Coronary artery (tissue), 2 donors: ENCODE data around the gene TBR1.

Source experiments
- DNase-seq: peaks from one replicate; pipeline ENCODE4 v3.0.0-alpha.2; 2017; ENCODE audit warnings: low spot score
- H3K27ac ChIP-seq, 2 donors: fragments of 200-600 bp; sonication (generic); one replicate each; pipeline ENCODE4 v1.5.1; 2016 to 2019
- H3K4me3 ChIP-seq: fragments of 200-600 bp; sonication (generic); 2 replicates; pipeline ENCODE4 v1.5.1; 2016; ENCODE audit warnings: mild to moderate bottlenecking, moderate library complexity
- TF ChIP-seq, protein P1 (sequence below): fragments of 200-600 bp; sonication (generic); IDR thresholded peaks from one replicate; pipeline ENCODE4 v1.5.1; 2019; ENCODE audit warnings: antibody characterized with exemption

Gene TBR1

DNA sequence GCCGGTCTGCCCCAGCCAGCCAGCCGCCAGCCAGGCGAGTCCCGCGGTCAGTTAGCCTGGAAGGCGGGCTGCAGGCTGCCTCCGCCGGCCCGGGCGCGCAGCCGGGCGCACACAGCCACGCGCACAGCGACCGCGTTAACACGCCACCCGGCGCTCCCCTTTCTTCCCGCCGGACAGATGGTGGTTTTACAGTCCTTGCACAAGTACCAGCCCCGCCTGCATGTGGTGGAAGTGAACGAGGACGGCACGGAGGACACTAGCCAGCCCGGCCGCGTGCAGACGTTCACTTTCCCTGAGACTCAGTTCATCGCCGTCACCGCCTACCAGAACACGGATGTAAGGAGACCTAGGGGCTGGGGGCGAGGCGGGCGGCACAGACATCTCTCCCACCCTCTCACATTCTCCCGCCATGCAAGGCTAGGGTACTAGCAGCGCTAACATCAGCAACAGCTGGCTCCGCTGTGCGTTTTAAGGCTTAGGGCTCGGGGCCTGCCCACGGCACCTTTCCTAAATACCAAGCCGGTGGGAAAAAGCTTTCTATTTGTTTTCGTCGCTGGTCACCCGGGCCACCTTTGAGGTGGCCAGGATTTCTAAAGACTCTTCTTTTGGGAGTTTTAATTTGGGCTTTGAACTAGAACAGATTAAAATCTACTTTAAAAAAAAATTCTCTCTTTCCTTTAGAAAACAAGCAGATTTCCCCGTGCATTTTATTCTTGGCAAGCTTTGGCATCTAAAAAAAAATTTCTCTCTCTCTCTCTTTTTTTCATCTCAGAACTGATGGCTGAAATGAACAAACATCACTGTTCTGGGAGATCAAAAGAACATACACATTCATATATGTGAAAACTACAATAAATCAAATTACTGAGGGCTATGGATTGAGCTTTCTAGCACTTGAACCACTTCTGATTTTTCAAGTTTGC, 2.9 kb downstream of the TBR1 start:
- DNase-seq, result no peak
- TF ChIP-seq, protein P1, sequence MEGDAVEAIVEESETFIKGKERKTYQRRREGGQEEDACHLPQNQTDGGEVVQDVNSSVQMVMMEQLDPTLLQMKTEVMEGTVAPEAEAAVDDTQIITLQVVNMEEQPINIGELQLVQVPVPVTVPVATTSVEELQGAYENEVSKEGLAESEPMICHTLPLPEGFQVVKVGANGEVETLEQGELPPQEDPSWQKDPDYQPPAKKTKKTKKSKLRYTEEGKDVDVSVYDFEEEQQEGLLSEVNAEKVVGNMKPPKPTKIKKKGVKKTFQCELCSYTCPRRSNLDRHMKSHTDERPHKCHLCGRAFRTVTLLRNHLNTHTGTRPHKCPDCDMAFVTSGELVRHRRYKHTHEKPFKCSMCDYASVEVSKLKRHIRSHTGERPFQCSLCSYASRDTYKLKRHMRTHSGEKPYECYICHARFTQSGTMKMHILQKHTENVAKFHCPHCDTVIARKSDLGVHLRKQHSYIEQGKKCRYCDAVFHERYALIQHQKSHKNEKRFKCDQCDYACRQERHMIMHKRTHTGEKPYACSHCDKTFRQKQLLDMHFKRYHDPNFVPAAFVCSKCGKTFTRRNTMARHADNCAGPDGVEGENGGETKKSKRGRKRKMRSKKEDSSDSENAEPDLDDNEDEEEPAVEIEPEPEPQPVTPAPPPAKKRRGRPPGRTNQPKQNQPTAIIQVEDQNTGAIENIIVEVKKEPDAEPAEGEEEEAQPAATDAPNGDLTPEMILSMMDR, result no peak
- H3K27ac ChIP-seq, result no peak overlapping the region
- H3K4me3 ChIP-seq, result peak overlapping the region; percentile 40

DNA sequence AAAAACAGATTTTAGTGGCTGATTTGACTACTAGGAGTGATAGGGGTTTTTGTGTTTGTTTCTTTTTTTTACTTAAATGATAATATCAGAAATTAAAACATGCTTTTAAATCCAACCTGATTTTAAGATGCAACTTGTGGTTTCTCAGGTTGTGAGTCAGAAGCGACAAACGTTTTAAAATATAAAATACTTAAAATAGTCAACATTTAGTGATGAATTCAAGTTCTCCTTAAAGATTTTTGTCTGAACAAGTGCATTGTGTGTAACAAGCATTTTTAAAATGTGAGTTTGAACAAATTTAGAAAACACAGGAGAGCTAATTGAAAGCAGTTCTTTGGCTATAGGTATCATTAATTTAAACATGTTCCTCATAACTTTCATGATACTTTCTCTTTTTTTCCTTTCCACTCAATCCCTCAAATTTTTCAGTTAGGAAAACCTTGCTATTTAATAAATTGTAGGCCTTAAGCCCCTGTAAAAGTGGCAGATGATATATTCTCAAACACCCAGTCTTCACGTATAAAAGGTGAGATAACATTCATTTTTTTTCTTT, 3.6 kb downstream of the TBR1 start:
- H3K4me3 ChIP-seq, result no peak overlapping the region
- no peak overlapping the region for H3K27ac ChIP-seq
- DNase-seq, result no peak

DNA sequence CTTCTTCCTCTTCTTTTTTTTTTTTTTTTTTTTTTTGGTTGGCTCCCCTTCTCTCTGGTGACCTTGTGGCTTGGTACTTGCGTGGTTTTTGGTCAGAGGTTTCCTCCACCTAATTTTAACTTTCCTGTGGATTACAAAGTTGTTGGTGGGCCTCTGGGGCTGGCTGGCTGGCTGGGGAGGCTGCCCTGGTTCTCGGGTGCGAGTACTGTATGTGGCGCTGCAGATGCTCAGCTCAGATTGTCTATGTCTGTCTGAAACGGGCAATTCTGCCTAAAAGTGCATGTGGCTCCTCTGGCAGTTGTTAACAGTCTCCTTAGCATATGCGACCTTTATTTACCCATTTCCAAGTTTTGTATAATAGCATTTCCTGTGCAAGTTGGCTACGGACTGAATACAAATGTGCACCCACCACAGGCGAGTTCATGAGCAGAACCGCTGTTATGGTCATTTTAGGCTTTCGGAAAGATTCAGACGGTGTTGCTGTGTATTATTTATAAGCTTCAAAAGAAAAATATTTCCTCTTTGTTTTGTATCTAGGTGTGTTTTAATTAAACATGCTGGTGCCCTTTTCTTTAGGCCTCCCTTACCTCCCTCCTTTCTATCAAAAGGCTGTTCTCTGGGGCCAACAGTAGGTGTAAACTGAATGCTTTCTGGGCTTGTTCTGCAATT, 4.4 kb downstream of the TBR1 start:
- TF ChIP-seq, protein P1, result no peak
- DNase-seq, result no peak
- H3K4me3 ChIP-seq, result no peak overlapping the region
- no peak overlapping the region for H3K27ac ChIP-seq

More for the DNA sequence above, 3.6 kb downstream of the TBR1 start:
- TF ChIP-seq, protein P1, result no peak

DNA sequence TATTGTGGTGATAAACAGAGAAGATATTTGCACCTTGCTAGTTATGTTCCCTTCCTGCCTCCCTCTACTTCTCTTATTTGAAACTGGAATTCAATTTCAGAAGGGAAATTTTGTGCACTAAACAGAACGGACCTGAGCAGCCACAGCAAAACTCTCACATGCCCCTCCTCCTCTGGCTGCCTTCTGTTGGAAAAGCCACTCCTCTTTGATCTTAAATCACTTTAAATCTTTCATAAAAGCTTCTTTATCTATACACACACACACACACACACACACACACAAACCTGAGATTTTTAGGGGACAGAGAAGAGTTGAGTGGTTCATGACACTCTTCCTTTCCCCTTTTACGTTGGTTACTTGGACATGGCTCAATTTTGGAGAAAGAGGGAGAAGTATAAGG, 5.6 kb downstream of the TBR1 start:
- no peak overlapping the region for H3K4me3 ChIP-seq

DNA sequence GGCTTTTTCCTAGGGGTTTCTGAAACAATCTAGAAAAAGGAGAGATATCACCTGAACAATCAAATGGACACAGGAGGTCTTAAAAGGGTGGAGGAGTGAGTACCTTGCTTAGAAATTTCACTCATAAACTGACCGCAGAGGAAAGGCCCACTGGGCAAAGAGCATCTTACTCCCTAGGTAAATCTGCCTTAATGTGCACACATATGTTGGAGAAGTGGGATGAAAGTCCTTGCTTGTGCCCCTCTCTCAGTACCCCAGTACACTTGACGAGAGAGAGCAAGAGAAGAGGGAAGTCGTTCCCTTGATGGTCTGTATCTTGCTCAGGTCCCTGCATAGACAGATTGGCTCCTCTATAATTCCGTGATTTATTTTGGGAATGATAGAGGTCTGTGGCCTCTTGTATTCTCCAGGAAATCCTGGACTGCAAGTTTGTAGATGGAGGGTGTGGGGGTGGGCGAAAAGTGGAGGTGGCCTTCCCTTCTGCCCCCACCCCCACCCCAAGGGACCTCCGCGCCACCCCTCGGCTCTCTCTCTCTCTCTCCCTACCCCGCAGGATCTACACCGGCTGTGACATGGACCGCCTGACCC, 6.8 kb downstream of the TBR1 start:
- DNase-seq, result no peak
- TF ChIP-seq, protein P1, result no peak
- H3K4me3 ChIP-seq, result peak overlapping the region; percentile 66
- H3K27ac ChIP-seq, result no peak overlapping the region

More for the DNA sequence above, 5.6 kb downstream of the TBR1 start:
- no peak for DNase-seq
- TF ChIP-seq, protein P1, result no peak
- no peak overlapping the region for H3K27ac ChIP-seq

DNA sequence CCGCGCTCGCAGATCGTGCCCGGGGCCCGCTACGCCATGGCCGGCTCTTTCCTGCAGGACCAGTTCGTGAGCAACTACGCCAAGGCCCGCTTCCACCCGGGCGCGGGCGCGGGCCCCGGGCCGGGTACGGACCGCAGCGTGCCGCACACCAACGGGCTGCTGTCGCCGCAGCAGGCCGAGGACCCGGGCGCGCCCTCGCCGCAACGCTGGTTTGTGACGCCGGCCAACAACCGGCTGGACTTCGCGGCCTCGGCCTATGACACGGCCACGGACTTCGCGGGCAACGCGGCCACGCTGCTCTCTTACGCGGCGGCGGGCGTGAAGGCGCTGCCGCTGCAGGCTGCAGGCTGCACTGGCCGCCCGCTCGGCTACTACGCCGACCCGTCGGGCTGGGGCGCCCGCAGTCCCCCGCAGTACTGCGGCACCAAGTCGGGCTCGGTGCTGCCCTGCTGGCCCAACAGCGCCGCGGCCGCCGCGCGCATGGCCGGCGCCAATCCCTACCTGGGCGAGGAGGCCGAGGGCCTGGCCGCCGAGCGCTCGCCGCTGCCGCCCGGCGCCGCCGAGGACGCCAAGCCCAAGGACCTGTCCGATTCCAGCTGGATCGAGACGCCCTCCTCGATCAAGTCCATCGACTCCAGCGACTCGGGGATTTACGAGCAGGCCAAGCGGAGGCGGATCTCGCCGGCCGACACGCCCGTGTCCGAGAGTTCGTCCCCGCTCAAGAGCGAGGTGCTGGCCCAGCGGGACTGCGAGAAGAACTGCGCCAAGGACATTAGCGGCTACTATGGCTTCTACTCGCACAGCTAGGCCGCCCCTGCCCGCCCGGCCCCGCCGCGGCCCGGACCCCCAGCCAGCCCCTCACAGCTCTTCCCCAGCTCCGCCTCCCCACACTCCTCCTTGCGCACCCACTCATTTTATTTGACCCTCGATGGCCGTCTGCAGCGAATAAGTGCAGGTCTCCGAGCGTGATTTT, 7.6 kb downstream of the TBR1 start:
- H3K27ac ChIP-seq, result no peak overlapping the region
- no peak for DNase-seq
- peak overlapping the region; percentile 66 for H3K4me3 ChIP-seq
- TF ChIP-seq, protein P1, result no peak
